Neural progenitor cell (in vitro differentiated cells): Measurements from ENCODE around the gene TRAPPC12.

Experiments
- CTCF ChIP-seq: fragments of 200-600 bp; sonication (generic); IDR thresholded peaks from 2 replicates; pipeline ENCODE4 v1.5.1; 2017; ENCODE audit warnings: antibody characterized with exemption, mild to moderate bottlenecking
- EZH2 ChIP-seq: fragments of 200-600 bp; sonication (generic); IDR thresholded peaks from 2 replicates; pipeline ENCODE4 v1.6.1; 2017; ENCODE audit warnings: antibody characterized with exemption, mild to moderate bottlenecking, moderate library complexity
- EZH2phosphoT487 ChIP-seq: fragments of 200-600 bp; sonication (generic); IDR thresholded peaks from 2 replicates; pipeline ENCODE4 v1.6.1; 2017; ENCODE audit warnings: antibody characterized with exemption

- no peak for TF ChIP-seq CTCF
- no peak for TF ChIP-seq EZH2phosphoT487
- TF ChIP-seq EZH2: no peak
Measured at GRCh38 chr2:3458396-3459184, 79.1 kb downstream of the TRAPPC12 start.
